GM18951 (cell line): ENCODE measurements around the gene EXOC3L1.

Experiments used
- POLR2A ChIP-seq: IDR thresholded peaks from 4 replicates; pipeline ENCODE4 v1.6.1; 2011; ENCODE audit warnings: mild to moderate bottlenecking; ENCODE audit not compliant: insufficient read length, insufficient read depth; ENCODE audit errors: extremely low read depth
- in situ Hi-C: fragments of 300-500 bp; cut with MboI; formaldehyde crosslinking; loops from one replicate; pipeline ENCODE4 v1.12.0; 2022; ENCODE audit warnings: low sequenced_read_pairs, mixed read lengths, inconsistent platforms; ENCODE audit not compliant: unreplicated experiment

EXOC3L1 gene

DNA sequence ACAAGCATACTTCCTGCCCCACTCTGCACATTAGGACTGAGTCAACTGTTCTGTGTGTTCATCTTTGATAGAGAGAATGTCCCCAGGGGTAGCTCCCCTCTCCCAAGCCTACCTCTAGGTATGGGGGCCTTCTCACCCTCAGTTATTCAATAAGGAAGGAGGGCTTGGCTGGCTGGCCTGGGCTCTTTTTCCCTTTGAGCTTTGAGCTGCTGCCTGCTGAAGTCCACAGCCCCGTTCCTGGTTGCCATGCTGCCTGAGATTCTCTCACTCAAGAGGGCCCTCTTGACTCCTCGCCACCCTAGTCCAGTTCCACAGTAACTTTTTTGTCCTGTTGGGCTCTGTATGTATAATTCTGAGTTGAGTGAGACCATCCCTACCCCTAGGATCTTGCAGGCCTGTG lies 44.2 kb downstream of the EXOC3L1 start:
- no peak for TF ChIP-seq POLR2A
- in situ Hi-C loops, result no loop called here

DNA sequence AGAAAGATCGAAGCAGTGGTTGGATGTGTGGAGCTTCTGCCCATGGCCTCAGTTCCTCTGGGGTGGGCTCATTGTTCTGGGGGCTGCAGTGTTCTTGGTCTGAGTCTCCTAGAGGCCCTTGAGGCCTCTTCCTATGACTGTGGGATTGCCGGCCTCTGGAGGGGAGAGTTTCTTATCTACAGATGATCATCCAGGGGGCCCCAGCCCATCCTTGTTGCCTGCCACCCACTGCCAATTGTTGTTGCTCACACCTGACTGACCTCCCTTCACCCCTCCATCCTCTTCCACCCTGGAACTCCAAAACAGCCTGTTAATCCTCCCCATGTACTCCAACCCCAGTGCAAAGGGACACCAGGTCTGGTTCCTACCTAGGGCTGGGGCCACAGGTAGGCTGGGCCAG lies 45.0 kb downstream of the EXOC3L1 start:
- TF ChIP-seq POLR2A, result no peak
- in situ Hi-C loops, result no loop called here

DNA sequence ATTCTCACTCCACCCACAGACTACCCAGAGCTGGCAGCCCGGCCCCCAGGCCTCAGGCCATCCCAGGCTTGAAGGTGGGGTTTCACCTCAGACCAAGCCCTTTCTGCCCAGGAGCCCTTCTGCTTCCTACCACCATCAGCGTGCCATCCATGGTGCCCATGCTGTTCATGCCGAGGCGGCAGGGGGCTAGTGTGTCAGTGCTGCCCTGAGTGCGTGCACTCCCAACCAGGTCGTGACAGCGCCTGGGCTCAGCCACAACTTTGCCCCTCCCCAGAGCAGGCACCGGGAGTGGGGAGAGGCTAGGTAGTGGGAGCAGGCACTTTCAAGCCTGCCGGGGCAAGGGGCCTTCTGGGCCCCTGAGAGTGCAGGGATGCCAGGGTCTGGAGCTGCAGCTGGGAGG lies 47.6 kb downstream of the EXOC3L1 start:
- TF ChIP-seq POLR2A, result no peak
- in situ Hi-C loops, result no loop called here

DNA sequence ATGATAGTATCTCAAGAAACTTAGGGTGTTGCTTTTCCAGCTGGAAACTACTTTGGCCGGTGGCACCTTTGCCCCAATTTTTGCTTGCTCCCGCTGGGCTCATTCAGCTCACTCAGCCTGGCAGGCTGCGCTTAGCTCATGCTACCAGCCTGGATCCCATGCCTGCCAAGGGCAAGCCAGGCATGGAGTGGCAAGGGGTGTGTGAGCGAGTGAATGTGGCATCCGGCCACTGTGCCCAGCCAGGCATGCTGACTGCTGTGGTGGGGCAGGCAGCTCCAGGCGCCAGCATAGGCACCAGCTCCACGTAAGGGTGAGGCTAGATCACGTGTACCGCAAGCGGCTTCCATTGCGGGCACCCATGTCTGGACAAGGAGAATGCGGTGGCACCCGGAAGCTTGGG lies 48.5 kb downstream of the EXOC3L1 start:
- in situ Hi-C loops, result no loop called here
- no peak for TF ChIP-seq POLR2A

DNA sequence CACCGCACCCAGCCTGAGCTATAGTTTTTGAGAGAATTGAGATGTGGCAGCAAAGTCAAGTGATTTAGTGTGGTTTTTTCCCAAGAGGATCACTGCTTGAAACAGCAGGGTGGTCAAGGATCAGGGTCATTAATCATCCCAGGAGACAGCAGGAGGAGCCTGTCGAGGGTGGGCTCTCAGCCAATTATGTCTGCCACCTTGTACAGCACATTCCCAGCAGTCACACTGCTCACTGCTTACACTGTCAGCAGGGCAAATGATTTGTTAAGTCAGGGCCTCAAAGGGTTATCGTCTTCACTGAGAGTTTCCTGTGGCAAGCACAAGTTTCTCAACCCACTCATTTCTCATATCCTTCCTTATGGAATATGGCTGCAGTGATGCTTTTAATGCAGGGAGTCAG lies 52.3 kb downstream of the EXOC3L1 start:
- TF ChIP-seq POLR2A, result no peak
- in situ Hi-C loops, result no loop called here
